ENCODE measurements around the gene ISM1.

The ISM1 gene

GRCh38 chr20:13249118-13249797, 28.2 kb downstream of the ISM1 start:
- DNase-seq (no peak), ATAC-seq (ENCODE audit: insufficient read depth, low read depth) (no peak)
- Histone ChIP-seq H3K9ac (ENCODE audit: low read depth, low read length) (peak overlapping the region; percentile 46), H3K79me2 (ENCODE audit: insufficient read depth, low read length) (peaks cover 4% of the 10 kb centered on the region; the same call in 1 of the 2 replicates), H3K4me1 (ENCODE audit: insufficient read depth, low read length) (peaks cover 51% of the 10 kb centered on the region), H3K27me3 (ENCODE audit: insufficient read depth, low read length, poor library complexity) (no peaks in the 10 kb centered on the region), H3K4me2 (ENCODE audit: insufficient read depth, low read length) (peak overlapping the region; percentile 63), H4K20me1 (ENCODE audit: insufficient read depth, low read length) (no peaks in the 10 kb centered on the region), H3K4me3 (ENCODE audit: low read depth in 1 of 2, low read length in 2 of 2) (peak overlapping the region in 1 of 2 experiments; percentile 3; a peak in 1 of 4 replicates), H3K9me3 (ENCODE audit: insufficient read depth, low read length, severe bottlenecking) (no peaks in the 10 kb centered on the region), H2AFZ (ENCODE audit: low read depth, low read length) (no peak overlapping the region), H3K36me3 (ENCODE audit: insufficient read depth, low read length) (0 out of 2 replicates have a peak, but pooled peaks cover 3% of the 10 kb centered on the region), H3K27ac (ENCODE audit: low read length) (peak overlapping the region; percentile 88)
- TF ChIP-seq EZH2 (IDR thresholded peaks at IDR 0.05; ENCODE audit: borderline replicate concordance, low read depth, low read length, severe bottlenecking), result no peak
- TF ChIP-seq CTCF (IDR thresholded peaks at IDR 0.05; ENCODE audit: borderline replicate concordance, extremely low read depth, low read length, poor library complexity, severe bottlenecking), result no peak

GRCh38 chr20:13249798-13250170, 28.7 kb downstream of the ISM1 start:
- H3K9ac ChIP-seq (ENCODE audit: low read depth, low read length), result no peak overlapping the region
- peak overlapping the region; percentile 88; the same call in 1 of the 2 replicates for H3K27ac ChIP-seq (ENCODE audit: low read length)
- TF ChIP-seq CTCF (IDR thresholded peaks at IDR 0.05; ENCODE audit: borderline replicate concordance, extremely low read depth, low read length, poor library complexity, severe bottlenecking) (no peak), EZH2 (IDR thresholded peaks at IDR 0.05; ENCODE audit: borderline replicate concordance, low read depth, low read length, severe bottlenecking) (no peak)
- no peak overlapping the region for H3K4me2 ChIP-seq (ENCODE audit: insufficient read depth, low read length)
- no peak for ATAC-seq (ENCODE audit: insufficient read depth, low read depth)
- H3K36me3 ChIP-seq (ENCODE audit: insufficient read depth, low read length), result 0 out of 2 replicates have a peak, but pooled peaks cover 3% of the 10 kb centered on the region
- peaks cover 4% of the 10 kb centered on the region; the same call in 1 of the 2 replicates for H3K79me2 ChIP-seq (ENCODE audit: insufficient read depth, low read length)
- no peak overlapping the region for H2AFZ ChIP-seq (ENCODE audit: low read depth, low read length)
- H4K20me1 ChIP-seq (ENCODE audit: insufficient read depth, low read length), result no peaks in the 10 kb centered on the region
- H3K4me3 ChIP-seq (ENCODE audit: low read depth in 1 of 2, low read length in 2 of 2), result no peak overlapping the region
- no peaks in the 10 kb centered on the region for H3K9me3 ChIP-seq (ENCODE audit: insufficient read depth, low read length, severe bottlenecking)
- peaks cover 51% of the 10 kb centered on the region for H3K4me1 ChIP-seq (ENCODE audit: insufficient read depth, low read length)
- no peaks in the 10 kb centered on the region for H3K27me3 ChIP-seq (ENCODE audit: insufficient read depth, low read length, poor library complexity)
- DNase-seq, result no peak

GRCh38 chr20:13250251-13250650, 29.2 kb downstream of the ISM1 start:
- Histone ChIP-seq H3K79me2 (ENCODE audit: insufficient read depth, low read length) (peaks cover 4% of the 10 kb centered on the region; the same call in 1 of the 2 replicates), H3K4me2 (ENCODE audit: insufficient read depth, low read length) (no peak overlapping the region), H3K4me1 (ENCODE audit: insufficient read depth, low read length) (peaks cover 51% of the 10 kb centered on the region), H2AFZ (ENCODE audit: low read depth, low read length) (no peak overlapping the region), H3K4me3 (ENCODE audit: low read depth in 1 of 2, low read length in 2 of 2) (no peak overlapping the region), H3K9ac (ENCODE audit: low read depth, low read length) (no peak overlapping the region), H3K27ac (ENCODE audit: low read length) (peak overlapping the region; percentile 20; the same call in 1 of the 2 replicates), H4K20me1 (ENCODE audit: insufficient read depth, low read length) (no peaks in the 10 kb centered on the region), H3K27me3 (ENCODE audit: insufficient read depth, low read length, poor library complexity) (no peaks in the 10 kb centered on the region), H3K9me3 (ENCODE audit: insufficient read depth, low read length, severe bottlenecking) (no peaks in the 10 kb centered on the region), H3K36me3 (ENCODE audit: insufficient read depth, low read length) (0 out of 2 replicates have a peak, but pooled peaks cover 2% of the 10 kb centered on the region)
- no peak for TF ChIP-seq CTCF (IDR thresholded peaks at IDR 0.05; ENCODE audit: borderline replicate concordance, extremely low read depth, low read length, poor library complexity, severe bottlenecking)
- TF ChIP-seq EZH2 (IDR thresholded peaks at IDR 0.05; ENCODE audit: borderline replicate concordance, low read depth, low read length, severe bottlenecking), result no peak
- ATAC-seq (ENCODE audit: insufficient read depth, low read depth), result no peak
- DNase-seq, result no peak
